ENCODE results near the gene SOWAHA. TPM values are rescaled to one million over a fixed set of nuclear protein-coding genes. Genes with fewer than 3 reads are reported as not detected.
A peak's percentile ranks its signal among the peaks of the same experiment; 100 is the strongest.

SOWAHA gene
- total RNA-seq, 1 experiment from 2014 or later, result 0.04 TPM

GRCh38 chr5:132859889-132860437 is 46.9 kb downstream of the SOWAHA start:
- POLR2A ChIA-PET (ENCODE audit: unreplicated experiment), result no interaction called here
- ATAC-seq (no peak), DNase-seq (no peak)
- Histone ChIP-seq H3K27me3 (ENCODE audit: low read length) (no peaks in the 10 kb centered on the region), H4K20me1 (ENCODE audit: low read length) (no peaks in the 10 kb centered on the region), H3K9me3 (ENCODE audit: low read length) (no peaks in the 10 kb centered on the region), H3F3A (ENCODE audit: low read length, unreplicated experiment) (no peaks in the 10 kb centered on the region), H3K9me2 (replicated peaks; ENCODE audit: low read length) (no peaks in the 10 kb centered on the region), H3K4me3 (ENCODE audit: low read length) (no peak overlapping the region), H3K27ac (ENCODE audit: low read length) (no peak overlapping the region), H3K79me2 (ENCODE audit: low read length) (no peaks in the 10 kb centered on the region), H3K4me1 (ENCODE audit: insufficient read depth, low read length) (no peaks in the 10 kb centered on the region), H3K9ac (ENCODE audit: low read length) (no peak overlapping the region), H3K4me2 (ENCODE audit: low read length) (no peak overlapping the region), H2AFZ (ENCODE audit: low read length) (no peak overlapping the region), H3K36me3 (ENCODE audit: low read depth, low read length) (no peaks in the 10 kb centered on the region)
- intact Hi-C loops (cut with micrococcal nuclease), result no loop called here
- CTCF ChIA-PET, result no interaction called here
- TF ChIP-seq EZH2phosphoT487 (IDR thresholded peaks at IDR 0.05; ENCODE audit: borderline replicate concordance, low read length), result no peak
- TF ChIP-seq EZH2 (IDR thresholded peaks at IDR 0.05; ENCODE audit: low read length, unreplicated experiment), result no peak
- TF ChIP-seq CTCF (conservative IDR thresholded peaks at IDR 0.05; ENCODE audit: low read depth, low read length), result no peak
- BruUV-seq (replicated peaks), result no TSS peak

GRCh38 chr5:132860742-132861141 is 47.6 kb downstream of the SOWAHA start:
- H3K4me3 ChIP-seq (ENCODE audit: low read length), result no peak overlapping the region
- H3K9ac ChIP-seq (ENCODE audit: low read length), result no peak overlapping the region
- H3K9me2 ChIP-seq (replicated peaks; ENCODE audit: low read length), result no peaks in the 10 kb centered on the region
- BruUV-seq (replicated peaks), result no TSS peak
- ATAC-seq, result no peak
- ChIA-PET CTCF (no interaction called here), POLR2A (ENCODE audit: unreplicated experiment) (no interaction called here)
- H3K4me2 ChIP-seq (ENCODE audit: low read length), result no peak overlapping the region
- intact Hi-C loops (cut with micrococcal nuclease), result no loop called here
- no peaks in the 10 kb centered on the region for H3F3A ChIP-seq (ENCODE audit: low read length, unreplicated experiment)
- H3K36me3 ChIP-seq (ENCODE audit: low read depth, low read length), result no peaks in the 10 kb centered on the region
- no peaks in the 10 kb centered on the region for H4K20me1 ChIP-seq (ENCODE audit: low read length)
- no peaks in the 10 kb centered on the region for H3K27me3 ChIP-seq (ENCODE audit: low read length)
- no peaks in the 10 kb centered on the region for H3K79me2 ChIP-seq (ENCODE audit: low read length)
- H2AFZ ChIP-seq (ENCODE audit: low read length), result no peak overlapping the region
- no peak for TF ChIP-seq EZH2phosphoT487 (IDR thresholded peaks at IDR 0.05; ENCODE audit: borderline replicate concordance, low read length)
- TF ChIP-seq CTCF (conservative IDR thresholded peaks at IDR 0.05; ENCODE audit: low read depth, low read length), result no peak
- TF ChIP-seq EZH2 (IDR thresholded peaks at IDR 0.05; ENCODE audit: low read length, unreplicated experiment), result no peak
- peaks cover 2% of the 10 kb centered on the region; the same call in 1 of the 2 replicates for H3K4me1 ChIP-seq (ENCODE audit: insufficient read depth, low read length)
- H3K27ac ChIP-seq (ENCODE audit: low read length), result no peak overlapping the region
- no peak for DNase-seq
- H3K9me3 ChIP-seq (ENCODE audit: low read length), result no peaks in the 10 kb centered on the region

- CTCF ChIA-PET, result interaction anchor here (0.9 kb wide), 1 partner anchor 46 kb away, joined by 3 read pairs; no protein-coding TSS in a partner anchor
- Histone ChIP-seq H3K4me3 (ENCODE audit: low read length) (peak overlapping the region; percentile 96), H3K27me3 (ENCODE audit: low read length) (no peaks in the 10 kb centered on the region), H3F3A (ENCODE audit: low read length, unreplicated experiment) (no peaks in the 10 kb centered on the region), H4K20me1 (ENCODE audit: low read length) (peaks cover 7% of the 10 kb centered on the region), H3K4me1 (ENCODE audit: insufficient read depth, low read length) (peaks cover 15% of the 10 kb centered on the region), H3K4me2 (ENCODE audit: low read length) (peak overlapping the region; percentile 92), H2AFZ (ENCODE audit: low read length) (peak overlapping the region; percentile 85), H3K27ac (ENCODE audit: low read length) (peak overlapping the region; percentile 55), H3K79me2 (ENCODE audit: low read length) (peaks cover 18% of the 10 kb centered on the region), H3K9ac (ENCODE audit: low read length) (peak overlapping the region; percentile 97), H3K36me3 (ENCODE audit: low read depth, low read length) (peaks cover 12% of the 10 kb centered on the region; the same call in 1 of the 2 replicates), H3K9me2 (replicated peaks; ENCODE audit: low read length) (no peaks in the 10 kb centered on the region), H3K9me3 (ENCODE audit: low read length) (no peaks in the 10 kb centered on the region)
- TF ChIP-seq CTCF (conservative IDR thresholded peaks at IDR 0.05; ENCODE audit: low read depth, low read length) (no peak), EZH2phosphoT487 (IDR thresholded peaks at IDR 0.05; ENCODE audit: borderline replicate concordance, low read length) (no peak), EZH2 (IDR thresholded peaks at IDR 0.05; ENCODE audit: low read length, unreplicated experiment) (no peak)
- POLR2A ChIA-PET (ENCODE audit: unreplicated experiment), result no interaction called here
- DNase-seq (no peak), ATAC-seq (peak; percentile 48)
- intact Hi-C loops (cut with micrococcal nuclease), result loop anchor here (1.0 kb wide), 1 partner anchor 36 kb away; the partner anchor contains the start of gene SHROOM1
- TSS peak; percentile 90 for BruUV-seq (replicated peaks)
Measured at GRCh38 chr5:132865668-132866341, 52.7 kb downstream of the SOWAHA start.

All from PC-3 (cell line).